Fibroblast of lung (primary cell): ENCODE results near the gene TDRD7.

ENCODE experiments used
- EZH2 ChIP-seq: IDR thresholded peaks from 2 replicates; pipeline ENCODE4 v1.5.1; 2012; ENCODE audit warnings: low read length, control low read depth, mild to moderate bottlenecking; ENCODE audit errors: missing control alignments
- TF ChIP-seq, protein P1 (sequence below), 2 donors: IDR thresholded peaks in 1 of 2; conservative IDR thresholded peaks in 1 of 2; 1 replicate in 1 of 2; 2 replicates in 1 of 2; pipeline ENCODE4 v1.5.1; 2011 to 2012; ENCODE audit warnings: low read length in 2 of 2, control low read depth in 1 of 2, inconsistent platforms in 1 of 2, low read depth in 1 of 2, mild to moderate bottlenecking in 1 of 2

GRCh38 chr9:97519441-97519970 lies 107.6 kb downstream of the TDRD7 start:
- TF ChIP-seq, protein P1, sequence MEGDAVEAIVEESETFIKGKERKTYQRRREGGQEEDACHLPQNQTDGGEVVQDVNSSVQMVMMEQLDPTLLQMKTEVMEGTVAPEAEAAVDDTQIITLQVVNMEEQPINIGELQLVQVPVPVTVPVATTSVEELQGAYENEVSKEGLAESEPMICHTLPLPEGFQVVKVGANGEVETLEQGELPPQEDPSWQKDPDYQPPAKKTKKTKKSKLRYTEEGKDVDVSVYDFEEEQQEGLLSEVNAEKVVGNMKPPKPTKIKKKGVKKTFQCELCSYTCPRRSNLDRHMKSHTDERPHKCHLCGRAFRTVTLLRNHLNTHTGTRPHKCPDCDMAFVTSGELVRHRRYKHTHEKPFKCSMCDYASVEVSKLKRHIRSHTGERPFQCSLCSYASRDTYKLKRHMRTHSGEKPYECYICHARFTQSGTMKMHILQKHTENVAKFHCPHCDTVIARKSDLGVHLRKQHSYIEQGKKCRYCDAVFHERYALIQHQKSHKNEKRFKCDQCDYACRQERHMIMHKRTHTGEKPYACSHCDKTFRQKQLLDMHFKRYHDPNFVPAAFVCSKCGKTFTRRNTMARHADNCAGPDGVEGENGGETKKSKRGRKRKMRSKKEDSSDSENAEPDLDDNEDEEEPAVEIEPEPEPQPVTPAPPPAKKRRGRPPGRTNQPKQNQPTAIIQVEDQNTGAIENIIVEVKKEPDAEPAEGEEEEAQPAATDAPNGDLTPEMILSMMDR (conservative IDR thresholded peaks at IDR 0.05 in 1 of 2, IDR thresholded peaks at IDR 0.05 in 1 of 2; ENCODE audit: low read depth in 1 of 2, low read length in 2 of 2): no peak
- TF ChIP-seq EZH2: no peak
